GM21825 (cell line): ENCODE results near the gene RBM23.
"Not testable (repeated sequence)": the region's sequence is repeated elsewhere in the genome, so short reads cannot be mapped to it uniquely, and the experiment has no call there.

Source experiments
- ATAC-seq: cut with Tn5 transposase; IDR thresholded peaks from one replicate; pipeline ENCODE4 v1.9.1; 2021; ENCODE audit warnings: mild to moderate bottlenecking, moderate library complexity; ENCODE audit not compliant: unreplicated experiment

RBM23 gene

DNA sequence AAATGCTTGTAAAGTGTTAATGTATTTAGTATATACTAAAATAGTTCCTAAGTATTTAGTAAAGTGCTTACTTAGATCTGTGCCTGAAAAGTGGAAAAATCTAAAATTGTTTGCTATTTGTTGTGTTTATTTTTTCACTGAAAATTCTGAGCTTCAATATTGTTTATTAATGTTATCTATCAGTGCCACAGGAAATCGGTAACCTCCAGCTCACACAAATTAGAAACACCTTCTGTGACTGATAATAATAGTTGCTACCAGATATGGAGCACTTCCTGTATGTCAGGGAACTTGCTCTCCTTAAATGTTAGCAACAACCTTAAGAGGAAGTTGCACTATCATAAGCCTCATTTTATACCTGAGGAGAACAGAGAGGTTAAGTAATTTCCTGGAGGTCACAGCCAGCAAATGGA lies 48.1 kb downstream of the RBM23 start:
- peak; percentile 35 for ATAC-seq

GRCh38 chr14:22866874-22867273 lies 52.1 kb downstream of the RBM23 start:
- ATAC-seq = no peak

- ATAC-seq = no peak
Observed at GRCh38 chr14:22865424-22866405, 53.2 kb downstream of the RBM23 start.

DNA sequence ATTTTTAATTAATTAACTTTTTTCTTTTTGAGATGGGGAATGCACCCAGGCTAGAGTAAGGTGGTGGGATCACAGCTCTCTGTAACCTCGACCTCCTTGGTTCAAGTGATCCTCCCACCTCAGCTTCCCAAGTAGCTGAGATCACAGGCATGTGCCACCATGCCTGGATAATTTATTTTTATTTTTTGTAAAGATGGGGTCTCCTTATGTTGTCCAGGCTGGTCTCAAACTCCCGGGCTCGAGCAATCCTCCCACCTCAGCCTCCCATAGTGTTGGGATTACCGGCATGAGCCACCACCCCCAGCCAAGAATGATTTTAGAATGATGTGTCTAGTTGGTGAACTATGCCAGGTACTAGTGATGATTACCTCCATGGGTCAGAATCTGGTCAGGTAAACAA lies 54.0 kb downstream of the RBM23 start:
- no peak for ATAC-seq

DNA sequence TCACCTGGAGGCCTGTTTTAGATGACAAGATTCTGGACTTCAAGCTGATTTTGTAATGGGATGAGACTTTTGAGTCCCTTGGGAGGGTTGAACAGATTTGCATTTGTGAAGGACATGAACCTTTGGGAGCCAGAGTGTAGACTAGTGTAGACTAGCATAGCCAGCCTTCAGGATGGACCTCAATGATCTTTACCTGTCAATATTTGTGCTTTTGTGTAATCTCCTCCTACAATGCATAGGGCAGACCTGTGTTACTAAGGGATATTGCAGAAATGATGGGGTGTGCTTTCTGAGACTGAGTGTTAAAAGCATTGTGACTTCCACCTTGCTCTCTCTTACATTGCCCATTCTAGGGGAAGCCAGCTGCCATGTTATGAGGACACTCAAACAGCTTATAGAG lies 57.3 kb downstream of the RBM23 start:
- ATAC-seq = no peak

- not testable (repeated sequence) for ATAC-seq
Observed at GRCh38 chr14:22860377-22860776, 58.6 kb downstream of the RBM23 start.

DNA sequence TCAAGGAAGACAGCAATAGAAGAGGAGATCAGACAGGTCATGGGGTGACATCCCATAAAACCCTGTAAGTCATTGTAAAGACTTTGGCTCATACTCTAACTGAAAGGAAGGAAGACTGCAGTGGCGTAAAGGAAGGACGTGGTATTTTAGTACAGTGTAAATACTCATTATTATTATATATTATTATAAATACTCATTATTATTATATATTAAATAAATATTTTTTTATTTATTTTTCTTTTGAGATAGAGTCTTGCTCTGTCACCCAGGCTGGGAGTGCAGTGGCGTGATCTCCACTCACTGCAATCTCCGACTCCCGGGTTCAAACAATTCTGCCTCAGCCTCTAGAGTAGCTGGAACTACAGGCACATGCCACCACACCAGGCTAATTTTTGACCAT lies 62.5 kb downstream of the RBM23 start:
- ATAC-seq = no peak

GRCh38 chr14:22854963-22855724 lies 63.8 kb downstream of the RBM23 start:
- no peak for ATAC-seq

DNA sequence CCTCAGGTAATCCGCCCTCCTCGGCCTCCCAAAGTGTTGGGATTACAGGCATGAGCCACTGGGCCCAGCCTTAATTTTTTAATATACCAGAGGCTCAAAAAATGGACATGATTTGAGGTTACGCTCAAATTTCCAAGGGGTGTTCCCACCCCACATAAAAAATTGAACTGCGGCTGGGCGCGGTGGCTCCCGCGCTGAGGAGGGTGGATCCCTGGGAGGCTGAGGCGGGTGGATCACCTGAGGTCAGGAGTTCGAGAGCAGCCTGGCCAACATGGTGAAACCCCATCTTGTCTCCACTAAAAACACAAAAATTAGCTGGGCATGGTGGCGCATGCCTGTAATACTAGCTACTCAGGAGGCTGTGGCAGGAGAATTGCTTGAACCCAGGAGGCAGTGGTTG lies 64.7 kb downstream of the RBM23 start:
- not testable (repeated sequence) for ATAC-seq

DNA sequence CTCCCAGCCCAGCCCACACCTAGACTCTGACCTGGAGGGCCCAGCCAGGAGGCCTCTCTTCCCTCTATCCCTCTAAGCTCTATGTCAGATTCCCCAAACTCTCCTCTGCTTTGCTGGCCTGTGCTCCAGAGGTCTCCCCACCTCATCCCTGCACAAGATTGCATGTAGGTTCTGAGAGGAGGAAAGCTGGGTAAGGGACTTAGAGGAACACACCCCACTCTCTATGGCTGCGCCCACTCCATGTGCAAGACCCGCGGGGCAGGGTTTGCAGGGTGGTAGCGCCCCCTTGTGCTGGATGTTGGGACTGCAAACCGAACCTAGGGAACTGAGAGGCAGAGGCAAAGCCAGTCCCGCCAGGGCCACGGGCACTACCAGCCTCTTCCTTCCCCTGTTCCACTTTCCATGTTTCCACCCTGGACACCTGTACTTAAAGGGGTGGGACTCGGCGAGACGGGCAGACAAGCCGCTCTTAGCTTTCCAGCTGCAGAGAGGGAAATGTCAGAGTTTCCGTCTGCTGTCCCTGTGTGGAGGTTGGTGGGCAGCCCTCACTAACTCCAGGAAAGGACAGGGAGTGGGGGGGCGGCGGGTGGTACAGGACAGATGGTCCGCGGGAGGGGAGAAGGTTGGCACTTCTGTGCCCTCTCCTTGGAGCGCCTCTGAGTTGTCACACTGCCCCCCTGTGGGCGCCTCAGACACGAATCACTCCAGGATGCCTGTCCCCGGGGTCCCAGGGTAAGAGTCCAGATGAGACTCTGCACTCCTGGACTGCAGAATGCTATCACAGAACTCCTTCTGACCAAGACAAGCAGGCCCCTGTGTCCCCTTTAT lies 65.8 kb downstream of the RBM23 start:
- peak; percentile 62 for ATAC-seq

DNA sequence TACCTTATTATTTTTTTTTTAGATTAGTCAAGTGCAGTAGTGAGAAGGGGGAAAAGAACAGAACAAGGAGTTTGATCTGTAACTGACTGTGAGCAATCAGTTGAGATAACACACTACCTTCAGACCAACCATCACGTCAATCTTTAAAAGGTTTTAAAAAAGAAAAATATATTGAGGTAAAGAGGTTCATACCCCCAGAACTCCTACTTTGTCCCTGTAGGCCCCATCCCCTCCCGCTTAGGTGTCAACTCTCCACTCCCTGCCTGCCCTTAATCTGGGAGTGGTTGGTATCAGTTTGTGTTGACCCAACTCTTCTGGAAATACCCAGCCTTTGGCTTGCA lies 66.4 kb downstream of the RBM23 start:
- no peak for ATAC-seq

DNA sequence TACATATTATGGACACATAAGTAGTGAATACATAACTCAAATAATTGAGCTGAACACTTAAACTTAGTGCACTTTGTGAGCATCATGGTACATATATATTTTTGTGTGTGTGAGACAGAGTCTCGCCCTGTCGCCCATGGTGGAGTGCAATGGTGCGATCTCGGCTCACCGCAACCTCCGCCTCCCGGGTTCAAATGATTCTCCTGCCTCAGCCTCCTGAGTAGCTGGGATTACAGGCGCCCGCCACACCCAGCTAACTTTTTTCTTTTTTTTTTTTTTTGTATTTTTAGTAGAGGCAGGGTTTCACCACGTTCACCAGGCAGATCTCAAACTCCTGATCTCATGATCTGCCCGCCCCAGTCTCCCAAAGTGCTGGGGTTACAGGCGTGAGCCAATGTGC lies 66.8 kb downstream of the RBM23 start:
- not testable (repeated sequence) for ATAC-seq

DNA sequence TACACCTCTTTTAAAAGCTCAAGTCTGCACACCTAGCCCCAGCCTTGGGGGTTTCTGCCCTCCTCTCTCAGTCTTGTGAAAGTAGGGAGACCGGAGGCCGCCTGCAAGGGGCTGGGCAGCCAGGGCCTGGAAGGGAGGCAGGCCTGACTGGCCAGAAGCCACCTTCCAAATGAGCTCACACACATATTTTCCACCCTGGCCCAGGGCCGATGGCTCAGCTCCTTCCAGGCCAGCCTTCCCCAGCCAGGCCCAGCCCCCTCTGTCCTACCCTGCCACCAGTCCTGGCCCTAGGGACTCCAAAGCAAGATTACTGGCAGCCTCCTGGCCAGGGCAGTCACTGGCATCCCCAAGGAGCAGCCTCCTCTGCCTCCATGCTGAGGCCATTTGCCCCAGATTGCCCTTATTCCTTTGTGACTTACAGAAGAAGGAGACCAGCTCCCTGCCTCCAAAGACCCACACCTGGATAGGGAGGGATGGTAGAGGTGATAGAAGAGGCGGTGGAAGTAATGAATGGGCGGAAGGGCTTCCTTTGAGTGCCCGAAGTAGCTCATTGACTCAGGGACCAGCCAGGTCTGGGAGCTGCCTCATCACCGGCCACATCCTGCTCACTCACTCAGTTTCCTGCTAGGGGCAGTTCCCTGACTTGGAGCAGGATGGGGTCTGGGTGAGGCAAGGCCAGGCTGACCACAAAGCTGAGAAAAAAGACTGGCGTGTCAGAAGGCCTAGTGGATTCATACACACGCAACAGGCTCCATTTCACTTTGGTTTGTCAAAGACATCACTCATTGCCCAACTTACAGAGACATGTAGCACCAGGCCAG lies 67.8 kb downstream of the RBM23 start:
- no peak for ATAC-seq

DNA sequence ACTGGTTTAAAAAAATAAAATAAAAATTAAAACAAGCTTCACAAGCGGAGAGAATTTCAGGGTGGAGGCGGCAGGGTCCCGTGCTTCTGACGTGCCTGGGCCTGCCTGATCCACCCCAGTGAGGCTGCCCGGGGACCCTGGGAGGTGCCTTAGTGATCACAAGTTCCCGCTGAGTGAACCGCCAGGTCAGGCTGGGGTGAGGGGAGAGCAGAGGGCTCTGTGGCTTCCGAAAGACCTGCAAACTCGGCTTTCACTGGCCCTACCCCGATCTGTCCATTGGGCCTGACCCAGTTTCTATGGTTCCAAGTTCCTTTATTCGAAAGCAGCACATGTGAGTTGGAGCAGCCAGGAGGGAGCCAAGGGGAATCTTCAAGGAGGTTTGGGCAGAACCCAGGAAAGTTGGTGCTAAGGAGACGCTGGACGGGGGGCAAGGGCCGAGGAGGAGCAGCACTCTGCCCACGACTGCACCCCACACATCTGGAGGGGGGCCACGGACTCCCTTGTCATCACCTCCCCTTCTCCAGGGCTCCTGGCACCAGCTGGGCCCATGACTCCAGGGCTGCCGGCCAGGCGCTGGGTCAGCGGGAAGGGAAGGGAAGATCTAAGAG lies 69.6 kb downstream of the RBM23 start:
- ATAC-seq = no peak

- no peak for ATAC-seq
Observed at GRCh38 chr14:22848351-22849164, 70.4 kb downstream of the RBM23 start.

DNA sequence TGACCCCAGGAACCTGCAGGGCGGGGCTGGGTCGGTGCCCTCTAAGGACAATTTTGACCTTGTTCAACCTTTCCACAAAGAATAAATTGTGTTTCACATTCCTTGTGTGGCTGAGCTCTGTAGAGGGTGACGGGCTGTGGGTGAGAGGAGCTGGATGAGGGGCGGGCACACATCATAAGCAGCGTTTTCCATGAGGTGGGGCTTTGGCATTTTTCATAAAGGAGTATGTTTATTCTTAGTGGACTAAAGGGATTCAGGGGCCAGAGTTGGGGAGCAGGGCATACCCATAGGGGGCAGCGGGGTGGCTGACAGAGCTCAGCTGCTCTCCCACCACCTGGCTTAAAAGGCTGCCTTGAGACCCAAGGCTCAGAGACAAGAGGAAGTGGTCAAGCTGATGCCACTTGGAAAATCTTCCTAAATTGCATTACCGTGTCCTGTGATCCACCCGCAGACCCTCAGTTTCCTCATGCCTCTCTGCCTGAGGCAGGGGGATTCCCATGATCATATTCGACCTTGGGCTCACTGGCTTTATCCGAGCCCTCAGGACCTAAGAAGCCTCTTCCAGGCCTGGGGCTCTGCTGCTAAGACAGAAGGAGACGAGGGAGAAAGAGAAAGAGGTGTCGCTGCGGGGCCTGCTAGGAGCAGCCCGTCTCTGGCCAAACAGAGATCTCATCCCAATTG lies 71.1 kb downstream of the RBM23 start:
- no peak for ATAC-seq

DNA sequence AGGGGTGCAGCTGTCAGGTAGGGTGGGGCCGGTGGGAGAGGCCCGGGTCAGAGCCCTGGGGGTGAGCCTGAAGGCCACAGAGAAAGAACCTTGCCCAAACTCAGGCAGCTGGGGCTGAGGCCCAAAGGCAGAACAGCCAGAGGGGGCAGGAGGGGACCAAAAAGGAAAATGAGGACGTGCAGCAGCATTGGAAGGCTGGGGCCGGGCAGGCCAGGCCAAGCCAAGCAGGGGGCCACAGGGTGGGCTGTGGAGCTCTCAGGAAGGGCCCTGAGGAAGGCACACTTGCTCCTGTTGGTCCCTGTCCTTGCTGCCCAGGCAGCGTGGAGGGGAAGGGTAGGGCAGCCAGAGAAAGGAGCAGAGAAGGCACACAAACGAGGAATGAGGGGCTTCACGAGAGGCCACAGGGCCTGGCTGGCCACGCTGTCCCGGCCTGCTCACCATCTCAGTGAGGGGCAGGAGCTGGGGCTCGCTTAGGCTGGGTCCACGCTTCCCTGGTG lies 72.1 kb downstream of the RBM23 start:
- no peak for ATAC-seq
